PC-3 (cell line): ENCODE results near the gene POLR2M. TPM values are rescaled to one million over a fixed set of nuclear protein-coding genes. Genes with fewer than 3 reads are reported as not detected.

ENCODE experiments used
- ATAC-seq: fragments of 200-7000 bp; cut with Tn5 transposase; 2 replicates; pipeline ENCODE4 v1.9.1; 2020; ENCODE audit warnings: mild to moderate bottlenecking, moderate library complexity
- BruUV-seq: library from RNA; stranded (reverse); fragments of 400-500 nt; replicated peaks from 2 replicates; lab custom pipeline; 2021; lab: Mats Ljungman, UMichigan
- CTCF ChIA-PET: fragments of 300-600 bp; sonication (Branson Sonifier 250); formaldehyde crosslinking; loops from one replicate; lab custom pipeline; 2022; ENCODE audit warnings: antibody characterized with exemption; lab: Charles Lee
- POLR2A ChIA-PET: fragments of 300-600 bp; sonication (Branson Sonifier 250); formaldehyde crosslinking; loops from one replicate; lab custom pipeline; 2022; ENCODE audit warnings: antibody characterized with exemption; ENCODE audit not compliant: unreplicated experiment; lab: Charles Lee
- DNase-seq: peaks from one replicate; pipeline ENCODE4 v3.0.0-alpha.2; 2015
- H2AFZ ChIP-seq: fragments of 300-600 bp; sonication (generic); 2 replicates; pipeline ENCODE4 v1.6.0; 2016; ENCODE audit warnings: antibody characterized with exemption, low read length
- H3F3A ChIP-seq: fragments of 300-600 bp; sonication (generic); one replicate; pipeline ENCODE4 v1.6.0; 2017; ENCODE audit warnings: antibody characterized with exemption, low read length, control low read depth, mild to moderate bottlenecking; ENCODE audit not compliant: unreplicated experiment
- H3K27ac ChIP-seq: fragments of 300-600 bp; sonication (generic); 2 replicates; pipeline ENCODE4 v1.5.1; 2016; ENCODE audit warnings: mild to moderate bottlenecking, low read length
- H3K27me3 ChIP-seq: fragments of 300-600 bp; sonication (generic); 2 replicates; pipeline ENCODE4 v1.6.1; 2016; ENCODE audit warnings: low read length, mixed read lengths
- H3K36me3 ChIP-seq: fragments of 300-600 bp; sonication (generic); 2 replicates; pipeline ENCODE4 v1.6.1; 2016; ENCODE audit warnings: low read depth, mixed run types, low read length, mixed read lengths
- H3K4me1 ChIP-seq: fragments of 300-600 bp; sonication (generic); 2 replicates; pipeline ENCODE4 v1.5.1; 2016; ENCODE audit warnings: low read length; ENCODE audit not compliant: insufficient read depth
- H3K4me2 ChIP-seq: fragments of 300-600 bp; sonication (generic); 2 replicates; pipeline ENCODE4 v1.6.0; 2016; ENCODE audit warnings: low read length
- H3K4me3 ChIP-seq: fragments of 300-600 bp; sonication (generic); 2 replicates; pipeline ENCODE4 v1.5.1; 2016; ENCODE audit warnings: mild to moderate bottlenecking, low read length, mixed read lengths
- H3K79me2 ChIP-seq: fragments of 300-600 bp; sonication (generic); 2 replicates; pipeline ENCODE4 v1.6.1; 2017; ENCODE audit warnings: low read length, mixed read lengths
- H3K9ac ChIP-seq: fragments of 300-600 bp; sonication (generic); 2 replicates; pipeline ENCODE4 v1.6.0; 2016; ENCODE audit warnings: mild to moderate bottlenecking, low read length
- H3K9me2 ChIP-seq: fragments of 300-600 bp; sonication (generic); replicated peaks from 2 replicates; pipeline ENCODE4 v1.6.1; 2016; ENCODE audit warnings: mixed run types, low read length, mixed read lengths
- H3K9me3 ChIP-seq: fragments of 300-600 bp; sonication (generic); 2 replicates; pipeline ENCODE4 v1.6.1; 2016; ENCODE audit warnings: low read length, mixed read lengths
- H4K20me1 ChIP-seq: fragments of 300-600 bp; sonication (generic); 2 replicates; pipeline ENCODE4 v1.6.1; 2016; ENCODE audit warnings: low read length, mixed read lengths
- EZH2 ChIP-seq: fragments of 300-600 bp; sonication (generic); IDR thresholded peaks from one replicate; pipeline ENCODE4 v1.6.1; 2017; ENCODE audit warnings: antibody characterized with exemption, mild to moderate bottlenecking, low read length; ENCODE audit not compliant: unreplicated experiment
- EZH2phosphoT487 ChIP-seq: fragments of 300-600 bp; sonication (generic); IDR thresholded peaks from 2 replicates; pipeline ENCODE4 v1.6.1; 2018; ENCODE audit warnings: mild to moderate bottlenecking, antibody characterized with exemption, low read length, borderline replicate concordance
- intact Hi-C: fragments of 100-400 bp; cut with micrococcal nuclease; formaldehyde crosslinking; loops from 2 replicates; pipeline ENCODE4 v1.9.0; 2023
- total RNA-seq: library from RNA; depleted of rRNA; stranded (reverse); fragments of >200 nt; gene quantifications from 2 replicates; pipeline ENCODE4 v1.2.3, GENCODE V29; 2014
- TF ChIP-seq, protein P1 (sequence below): fragments of 300-600 bp; sonication (generic); conservative IDR thresholded peaks from 2 replicates; pipeline ENCODE4 v1.5.1; 2017; ENCODE audit warnings: antibody characterized with exemption, low read depth, mild to moderate bottlenecking, low read length

The POLR2M gene
- total RNA-seq, 1 experiment from 2014 or later, result 487 TPM

GRCh38 chr15:57732526-57733331 is 26.2 kb downstream of the POLR2M start:
- Histone ChIP-seq H3K27ac (no peak overlapping the region), H3K9ac (no peak overlapping the region), H3K9me3 (no peaks in the 10 kb centered on the region), H3K4me2 (peak overlapping the region; percentile 11; the same call in 1 of the 2 replicates), H4K20me1 (no peaks in the 10 kb centered on the region), H2AFZ (no peak overlapping the region), H3K4me3 (no peak overlapping the region), H3F3A (no peaks in the 10 kb centered on the region), H3K36me3 (no peaks in the 10 kb centered on the region), H3K79me2 (no peaks in the 10 kb centered on the region), H3K27me3 (no peaks in the 10 kb centered on the region), H3K9me2 (no peaks in the 10 kb centered on the region), H3K4me1 (peaks cover 4% of the 10 kb centered on the region; the same call in 1 of the 2 replicates)
- ChIA-PET POLR2A (no interaction called here), CTCF (interaction anchor here (0.6 to 1.4 kb wide), 4 partner anchors 18 to 338 kb away, joined by 3 to 6 read pairs (median 5); no protein-coding TSS in a partner anchor)
- intact Hi-C loops, result no loop called here
- peak; percentile 55 for ATAC-seq
- DNase-seq, result peak; percentile 76
- no peak for TF ChIP-seq EZH2phosphoT487
- TF ChIP-seq, protein P1, sequence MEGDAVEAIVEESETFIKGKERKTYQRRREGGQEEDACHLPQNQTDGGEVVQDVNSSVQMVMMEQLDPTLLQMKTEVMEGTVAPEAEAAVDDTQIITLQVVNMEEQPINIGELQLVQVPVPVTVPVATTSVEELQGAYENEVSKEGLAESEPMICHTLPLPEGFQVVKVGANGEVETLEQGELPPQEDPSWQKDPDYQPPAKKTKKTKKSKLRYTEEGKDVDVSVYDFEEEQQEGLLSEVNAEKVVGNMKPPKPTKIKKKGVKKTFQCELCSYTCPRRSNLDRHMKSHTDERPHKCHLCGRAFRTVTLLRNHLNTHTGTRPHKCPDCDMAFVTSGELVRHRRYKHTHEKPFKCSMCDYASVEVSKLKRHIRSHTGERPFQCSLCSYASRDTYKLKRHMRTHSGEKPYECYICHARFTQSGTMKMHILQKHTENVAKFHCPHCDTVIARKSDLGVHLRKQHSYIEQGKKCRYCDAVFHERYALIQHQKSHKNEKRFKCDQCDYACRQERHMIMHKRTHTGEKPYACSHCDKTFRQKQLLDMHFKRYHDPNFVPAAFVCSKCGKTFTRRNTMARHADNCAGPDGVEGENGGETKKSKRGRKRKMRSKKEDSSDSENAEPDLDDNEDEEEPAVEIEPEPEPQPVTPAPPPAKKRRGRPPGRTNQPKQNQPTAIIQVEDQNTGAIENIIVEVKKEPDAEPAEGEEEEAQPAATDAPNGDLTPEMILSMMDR, result peak; percentile 88
- BruUV-seq, result no TSS peak

- DNase-seq, result no peak
- no peak overlapping the region for H2AFZ ChIP-seq
- H3K27me3 ChIP-seq, result no peaks in the 10 kb centered on the region
- BruUV-seq, result no TSS peak
- intact Hi-C loops, result no loop called here
- H4K20me1 ChIP-seq, result no peaks in the 10 kb centered on the region
- POLR2A ChIA-PET, result interaction anchor here (0.6 kb wide), 1 partner anchor 1157 kb away, joined by 4 read pairs; no protein-coding TSS in a partner anchor
- no peak overlapping the region for H3K4me3 ChIP-seq
- no peak overlapping the region for H3K4me2 ChIP-seq
- H3K27ac ChIP-seq, result no peak overlapping the region
- TF ChIP-seq EZH2, result no peak
- TF ChIP-seq, protein P1, result no peak
- no peak for TF ChIP-seq EZH2phosphoT487
- no peak for ATAC-seq
- H3K9ac ChIP-seq, result no peak overlapping the region
- H3K79me2 ChIP-seq, result no peaks in the 10 kb centered on the region
- H3K9me3 ChIP-seq, result no peaks in the 10 kb centered on the region
- H3K4me1 ChIP-seq, result peaks cover 4% of the 10 kb centered on the region; the same call in 1 of the 2 replicates
- H3K36me3 ChIP-seq, result no peaks in the 10 kb centered on the region
- H3K9me2 ChIP-seq, result no peaks in the 10 kb centered on the region
- no peaks in the 10 kb centered on the region for H3F3A ChIP-seq
- CTCF ChIA-PET, result interaction anchor here (0.6 kb wide), 1 partner anchor 174 kb away, joined by 3 read pairs; no protein-coding TSS in a partner anchor
Observed at GRCh38 chr15:57734860-57735259, 28.3 kb downstream of the POLR2M start.
